ENCODE results near the gene B3GALT5.
"Not testable (repeated sequence)": the region's sequence is repeated elsewhere in the genome, so short reads cannot be mapped to it uniquely, and the experiment has no call there.

B3GALT5 gene

GRCh38 chr21:39669485-39669884, 56.7 kb downstream of the B3GALT5 start:
- no peak for DNase-seq

GRCh38 chr21:39669976-39670661, 57.4 kb downstream of the B3GALT5 start:
- no peak for DNase-seq

- no peak for DNase-seq
Observed at GRCh38 chr21:39670701-39671100, 58.0 kb downstream of the B3GALT5 start.

- no peak for DNase-seq
Observed at GRCh38 chr21:39671986-39672385, 59.2 kb downstream of the B3GALT5 start.

- no peak for DNase-seq
Observed at GRCh38 chr21:39673163-39673562, 60.4 kb downstream of the B3GALT5 start.

- DNase-seq: no peak
Observed at GRCh38 chr21:39673736-39674135, 61.0 kb downstream of the B3GALT5 start.

GRCh38 chr21:39674801-39675200, 62.1 kb downstream of the B3GALT5 start:
- no peak for DNase-seq

- DNase-seq: no peak
Observed at GRCh38 chr21:39675590-39675989, 62.9 kb downstream of the B3GALT5 start.

GRCh38 chr21:39675993-39676661, 63.4 kb downstream of the B3GALT5 start:
- DNase-seq: no peak

- no peak for DNase-seq
Observed at GRCh38 chr21:39680216-39680615, 67.5 kb downstream of the B3GALT5 start.

GRCh38 chr21:39681257-39681656, 68.5 kb downstream of the B3GALT5 start:
- no peak for DNase-seq

- DNase-seq: no peak
Observed at GRCh38 chr21:39681845-39682244, 69.1 kb downstream of the B3GALT5 start.

- DNase-seq: no peak
Observed at GRCh38 chr21:39685236-39685635, 72.5 kb downstream of the B3GALT5 start.

GRCh38 chr21:39685991-39686390, 73.3 kb downstream of the B3GALT5 start:
- no peak for DNase-seq

GRCh38 chr21:39686646-39687468, 74.1 kb downstream of the B3GALT5 start:
- no peak for DNase-seq

- no peak for DNase-seq
Observed at GRCh38 chr21:39688010-39688409, 75.3 kb downstream of the B3GALT5 start.

- not testable (repeated sequence) for DNase-seq
Observed at GRCh38 chr21:39689860-39690259, 77.1 kb downstream of the B3GALT5 start.

- DNase-seq: no peak
Observed at GRCh38 chr21:39690454-39690853, 77.7 kb downstream of the B3GALT5 start.

GRCh38 chr21:39694750-39695149, 82.0 kb downstream of the B3GALT5 start:
- no peak for DNase-seq

GRCh38 chr21:39696196-39696595, 83.5 kb downstream of the B3GALT5 start:
- DNase-seq: no peak

GRCh38 chr21:39696618-39697017, 83.9 kb downstream of the B3GALT5 start:
- no peak for DNase-seq

GRCh38 chr21:39700318-39700717, 87.6 kb downstream of the B3GALT5 start:
- DNase-seq: no peak

GRCh38 chr21:39703578-39703977, 90.8 kb downstream of the B3GALT5 start:
- DNase-seq: no peak

GRCh38 chr21:39705849-39706248, 93.1 kb downstream of the B3GALT5 start:
- DNase-seq: no peak
